ENCODE measurements around the gene PTPRO.

GRCh38 chr12:15544589-15544988, 222.3 kb downstream of the PTPRO start:
- TF ChIP-seq CTCF (IDR thresholded peaks at IDR 0.05) (no peak), POLR2A (IDR thresholded peaks at IDR 0.05) (no peak)
